Esophagus muscularis mucosa (tissue), 4 donors: ENCODE data around the gene CDC37L1. TPM values are rescaled to one million over a fixed set of nuclear protein-coding genes. Genes with fewer than 3 reads are reported as not detected.

ENCODE experiments used
- DNase-seq: peaks from one replicate; pipeline ENCODE4 v3.0.0-alpha.2; 2017; ENCODE audit errors: extremely low spot score
- H3K27ac ChIP-seq, 4 donors: fragments of 200-600 bp; sonication (generic); replicated peaks in 1 of 4; 1 replicate in 3 of 4; 2 replicates in 1 of 4; pipeline ENCODE4 v1.5.1; 2016 to 2019; ENCODE audit warnings: mild to moderate bottlenecking in 1 of 4
- H3K27me3 ChIP-seq, 4 donors: fragments of 200-600 bp; sonication (generic); one replicate each; pipeline versions ENCODE4 v1.5.1 to v1.6.0; 2016 to 2019
- H3K36me3 ChIP-seq, 4 donors: fragments of 200-600 bp; sonication (generic); one replicate each; pipeline ENCODE4 v1.5.1; 2016 to 2019
- H3K4me1 ChIP-seq, 4 donors: fragments of 200-600 bp; sonication (generic); one replicate each; pipeline ENCODE4 v1.5.1; 2016 to 2019
- H3K4me3 ChIP-seq, 4 donors: fragments of 200-600 bp; sonication (generic); 1 replicate in 2 of 4; 2 replicates in 2 of 4; pipeline ENCODE4 v1.5.1; 2016 to 2019; ENCODE audit warnings: mild to moderate bottlenecking in 4 of 4, moderate library complexity in 1 of 4
- H3K9me3 ChIP-seq, 4 donors: fragments of 200-600 bp; sonication (generic); 1 replicate in 3 of 4; 2 replicates in 1 of 4; pipeline ENCODE4 v1.5.1; 2016 to 2019
- CTCF ChIP-seq, 3 experiments: fragments of 200-600 bp in 2 of 3; fragments of 450-650 bp in 1 of 3; sonication (generic) in 2 of 3; IDR thresholded peaks; one replicate each; pipeline ENCODE4 v1.5.1; 2017 to 2019; ENCODE audit warnings: antibody characterized with exemption in 3 of 3, mild to moderate bottlenecking in 2 of 3, moderate library complexity in 1 of 3
- EP300 ChIP-seq: sonication (generic); formaldehyde crosslinking; IDR thresholded peaks from one replicate; pipeline ENCODE4 v1.6.1; 2017; ENCODE audit warnings: antibody characterized with exemption
- POLR2A ChIP-seq: fragments of 450-650 bp; IDR thresholded peaks from one replicate; pipeline ENCODE4 v1.6.1; 2017; ENCODE audit warnings: antibody characterized with exemption, moderate library complexity, mild to moderate bottlenecking, low read depth
- POLR2AphosphoS5 ChIP-seq, 2 donors: sonication (generic); formaldehyde crosslinking; IDR thresholded peaks; one replicate each; pipeline ENCODE4 v1.6.1; 2017; ENCODE audit warnings: antibody characterized with exemption in 2 of 2
- WGBS: methylation state at CpG from one replicate; pipeline ENCODE4 v1.1.5; 2018; 5-methylcytosine and 5-hydroxymethylcytosine counted together
- intact Hi-C: fragments of 100-400 bp; cut with DNase I; formaldehyde crosslinking; loops from one replicate; pipeline ENCODE4 v1.15.1; 2023
- total RNA-seq, 4 donors: library from RNA; depleted of rRNA; stranded (reverse); fragments of >200 nt; gene quantifications; one replicate each; pipeline versions ENCODE4 v1.1.0 to v1.2.1, GENCODE V29; 2016

Gene CDC37L1
- total RNA-seq = 100 to 1,000 TPM in 1 of 4 donors, 10 to 100 TPM in 3; 78.3 to 115 (median 86.4) TPM

GRCh38 chr9:4679268-4680172 lies at the start of gene CDC37L1:
Gene CDC37L1, plus strand, starts transcription at chr9:4679569. Its CDS starts 199 bp downstream, at chr9:4679768.
- Histone ChIP-seq H3K9me3 (no peaks in the 10 kb centered on the region), H3K4me1 (peaks cover 10 to 50% (median 41%) of the 10 kb centered on the region in 4 donors), H3K4me3 (peak within 1 kb of the TSS; percentile 80 to 97 (median 90)), H3K27ac (peak within 1 kb of the TSS; percentile 93 to 100 (median 98)), H3K36me3 (peaks cover 0 to under 1% (median 0%) of the 10 kb centered on the region in 4 donors), H3K27me3 (no peaks in the 10 kb centered on the region)
- WGBS = under 1% methylated on average over 22 of the region's 66 CpGs
- intact Hi-C loops = loop anchor here (2.0 kb wide), 1 partner anchor 61 kb away; the partner anchor contains the start of gene AK3
- peak; percentile 99 for DNase-seq
- peak; percentile 99 to 100 for TF ChIP-seq POLR2AphosphoS5 (IDR thresholded peaks at IDR 0.05)
- TF ChIP-seq CTCF (IDR thresholded peaks at IDR 0.05) = peak; percentile 30 to 80 (median 66)
- no peak for TF ChIP-seq EP300
- peak; percentile 88 for TF ChIP-seq POLR2A

DNA sequence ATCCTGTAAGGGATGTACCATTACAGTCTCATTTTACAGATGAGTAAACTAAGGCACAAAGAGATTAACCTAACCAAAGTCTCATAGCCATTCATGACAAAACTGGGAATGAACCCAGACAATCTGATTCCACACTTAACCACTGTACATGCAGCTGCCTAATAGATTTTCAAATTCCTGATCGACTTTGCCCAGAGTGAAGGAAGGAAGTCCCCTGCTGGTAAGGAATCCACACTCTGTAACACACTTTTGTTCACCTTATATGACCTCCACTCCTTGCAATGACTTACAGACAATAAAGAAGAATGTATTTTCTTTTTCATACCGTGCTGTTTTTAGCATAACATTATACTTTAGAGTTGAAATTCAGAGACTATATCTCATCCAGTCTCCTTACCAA lies 48.5 kb upstream of the CDC37L1 start:
- intact Hi-C loops = loop anchor here (10.0 kb wide), 1 partner anchor 316 kb away; no protein-coding TSS in a partner anchor
- Histone ChIP-seq H3K4me3 (no peak overlapping the region), H3K27ac (no peak overlapping the region), H3K27me3 (no peaks in the 10 kb centered on the region), H3K4me1 (no peaks in the 10 kb centered on the region), H3K36me3 (no peaks in the 10 kb centered on the region), H3K9me3 (no peaks in the 10 kb centered on the region)
- no peak for DNase-seq
- WGBS = 59% methylated on average over 2 of the region's 2 CpGs
- TF ChIP-seq POLR2AphosphoS5 (IDR thresholded peaks at IDR 0.05) = no peak
- no peak for TF ChIP-seq CTCF (IDR thresholded peaks at IDR 0.05)
- no peak for TF ChIP-seq POLR2A
- no peak for TF ChIP-seq EP300

GRCh38 chr9:4638968-4639367 lies 40.4 kb upstream of the CDC37L1 start:
- Histone ChIP-seq H3K36me3 (no peaks in the 10 kb centered on the region), H3K27me3 (no peaks in the 10 kb centered on the region), H3K4me3 (no peak overlapping the region), H3K4me1 (peaks cover 0 to 7% (median 6%) of the 10 kb centered on the region in 4 donors), H3K27ac (no peak overlapping the region), H3K9me3 (no peaks in the 10 kb centered on the region)
- TF ChIP-seq EP300 = no peak
- no peak for TF ChIP-seq POLR2AphosphoS5 (IDR thresholded peaks at IDR 0.05)
- TF ChIP-seq POLR2A = no peak
- TF ChIP-seq CTCF (IDR thresholded peaks at IDR 0.05) = no peak
- DNase-seq = no peak
- intact Hi-C loops = loop anchor here (10.0 kb wide), 1 partner anchor 324 kb away; no protein-coding TSS in a partner anchor
- WGBS = 78% methylated on average over 3 of the region's 3 CpGs

DNA sequence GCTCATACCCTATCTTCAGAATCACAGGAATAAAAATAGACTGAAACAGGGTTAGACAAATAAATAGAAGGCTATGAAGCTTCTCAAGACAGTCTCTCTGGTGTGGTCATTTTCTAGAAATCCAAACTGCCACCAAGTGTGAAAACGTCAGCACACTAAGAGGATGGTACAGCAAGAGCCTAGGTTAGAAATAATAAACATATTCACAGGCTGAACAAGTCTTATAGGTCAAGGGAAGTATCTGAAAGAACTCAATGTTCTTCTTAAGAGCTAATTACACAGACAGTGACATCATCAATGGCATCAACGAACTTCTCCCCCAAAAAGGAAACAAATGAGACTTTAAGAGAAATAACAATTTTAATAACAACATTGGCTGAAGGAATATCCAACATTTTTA lies 39.9 kb upstream of the CDC37L1 start:
- H3K4me3 ChIP-seq = no peak overlapping the region
- intact Hi-C loops = loop anchor here (10.0 kb wide), 1 partner anchor 325 kb away; no protein-coding TSS in a partner anchor
- H3K9me3 ChIP-seq = no peaks in the 10 kb centered on the region
- 52% methylated on average over 2 of the region's 2 CpGs for WGBS
- no peak overlapping the region for H3K27ac ChIP-seq
- TF ChIP-seq EP300 (no peak), POLR2AphosphoS5 (IDR thresholded peaks at IDR 0.05) (no peak), CTCF (IDR thresholded peaks at IDR 0.05) (no peak), POLR2A (no peak)
- H3K4me1 ChIP-seq = peaks cover 0 to 7% (median 6%) of the 10 kb centered on the region in 4 donors
- H3K27me3 ChIP-seq = no peaks in the 10 kb centered on the region
- no peaks in the 10 kb centered on the region for H3K36me3 ChIP-seq
- no peak for DNase-seq
